Stomach (tissue), 9 donors: Measurements from ENCODE around the gene EWSR1. TPM values are rescaled to one million over a fixed set of nuclear protein-coding genes. Genes with fewer than 3 reads are reported as not detected.

Source experiments
- DNase-seq, 2 donors: peaks; one replicate each; pipeline versions ENCODE4 v3.0.0 to v3.0.0-alpha.2; 2013 to 2019
- H3K27ac ChIP-seq, 5 donors: fragments of 200-600 bp in 4 of 5; sonication (generic) in 4 of 5; one replicate each; pipeline ENCODE4 v1.5.1; 2013 to 2019; ENCODE audit warnings: mild to moderate bottlenecking in 1 of 5, moderate library complexity in 1 of 5
- H3K27me3 ChIP-seq, 3 donors: fragments of 200-600 bp; sonication (generic); one replicate each; pipeline ENCODE4 v1.5.1; 2017 to 2019; ENCODE audit warnings: mixed run types in 1 of 3
- H3K36me3 ChIP-seq, 4 donors: fragments of 200-600 bp; sonication (generic); 1 replicate in 3 of 4; 2 replicates in 1 of 4; pipeline ENCODE4 v1.5.1; 2016 to 2019
- H3K4me1 ChIP-seq, 4 donors: fragments of 200-600 bp; sonication (generic); one replicate each; pipeline ENCODE4 v1.5.1; 2016 to 2019
- H3K4me3 ChIP-seq, 4 donors: fragments of 200-600 bp; sonication (generic) in 3 of 4; one replicate each; pipeline ENCODE4 v1.5.1; 2016 to 2019; ENCODE audit warnings: mild to moderate bottlenecking in 1 of 4
- H3K9me3 ChIP-seq, 4 donors: fragments of 200-600 bp; sonication (generic); one replicate each; pipeline ENCODE4 v1.5.1; 2016 to 2019
- CTCF ChIP-seq, 7 experiments: fragments of 450-650 bp in 4 of 7; fragments of 200-600 bp in 3 of 7; sonication (generic) in 3 of 7; IDR thresholded peaks; one replicate each; pipeline ENCODE4 v1.5.1; 2016 to 2019; ENCODE audit warnings: antibody characterized with exemption in 7 of 7, control low read depth in 2 of 7, mild to moderate bottlenecking in 1 of 7
- EP300 ChIP-seq: sonication (generic); formaldehyde crosslinking; IDR thresholded peaks from one replicate; pipeline ENCODE4 v1.6.1; 2017; ENCODE audit warnings: antibody characterized with exemption
- POLR2A ChIP-seq, 4 donors: fragments of 450-650 bp; IDR thresholded peaks; one replicate each; pipeline ENCODE4 v1.6.1; 2016; ENCODE audit warnings: antibody characterized with exemption in 4 of 4, control low read depth in 2 of 4, mild to moderate bottlenecking in 1 of 4, moderate library complexity in 1 of 4
- POLR2AphosphoS5 ChIP-seq, 3 donors: sonication (generic); formaldehyde crosslinking; IDR thresholded peaks; one replicate each; pipeline ENCODE4 v1.6.1; 2016; ENCODE audit warnings: antibody characterized with exemption in 3 of 3
- WGBS, 5 donors: extraction: QIAGEN DNeasy Blood & Tissue Kit in 3 of 5; methylation state at CpG; one replicate each; pipeline versions ENCODE4 v1.1.5 to v1.1.7; 2013 to 2018; 5-methylcytosine and 5-hydroxymethylcytosine counted together
- intact Hi-C: fragments of 100-400 bp; cut with DNase I; formaldehyde crosslinking; loops from one replicate; pipeline ENCODE4 v1.15.1; 2023; ENCODE audit warnings: low total_unique reads
- polyA plus RNA-seq, 3 donors: library from polyadenylated mRNA; stranded (reverse); fragments of 200-250 nt; gene quantifications; one replicate each; pipeline ENCODE4 v1.2.3, GENCODE V29; 2013
- total RNA-seq, 5 donors: library from RNA; depleted of rRNA; stranded (reverse); fragments of >200 nt; gene quantifications; one replicate each; pipeline versions ENCODE4 v1.1.0 to v1.2.3, GENCODE V29; 2014 to 2016
- donor health status: healthy with polysubstance abuse.
- donor health status: Bipolar disorder and iron deficiency.
- donor health status: healthy.

EWSR1 gene
- total and polyA plus RNA-seq, 8 donors: 97.7 to 376 (median 161) TPM

GRCh38 chr22:29265305-29265704 is 2.8 kb upstream of the EWSR1 start:
- Histone ChIP-seq H3K27ac (peak overlapping the region in 1 of 5 donors; percentile 99), H3K9me3 (no peaks in the 10 kb centered on the region), H3K27me3 (no peaks in the 10 kb centered on the region), H3K36me3 (peaks cover 0 to 35% (median 27%) of the 10 kb centered on the region in 4 donors), H3K4me1 (peaks cover 22 to 35% (median 34%) of the 10 kb centered on the region in 4 donors), H3K4me3 (no peak overlapping the region)
- no peak for TF ChIP-seq POLR2A (IDR thresholded peaks at IDR 0.05)
- TF ChIP-seq EP300: no peak
- no peak for TF ChIP-seq POLR2AphosphoS5 (IDR thresholded peaks at IDR 0.05)
- TF ChIP-seq CTCF (IDR thresholded peaks at IDR 0.05): no peak
- no peak for DNase-seq
- WGBS, 5 donors: 90 to 97% (median 93%) methylated on average over 6 to 7 of the region's 7 CpGs
- intact Hi-C loops: no loop called here

DNA sequence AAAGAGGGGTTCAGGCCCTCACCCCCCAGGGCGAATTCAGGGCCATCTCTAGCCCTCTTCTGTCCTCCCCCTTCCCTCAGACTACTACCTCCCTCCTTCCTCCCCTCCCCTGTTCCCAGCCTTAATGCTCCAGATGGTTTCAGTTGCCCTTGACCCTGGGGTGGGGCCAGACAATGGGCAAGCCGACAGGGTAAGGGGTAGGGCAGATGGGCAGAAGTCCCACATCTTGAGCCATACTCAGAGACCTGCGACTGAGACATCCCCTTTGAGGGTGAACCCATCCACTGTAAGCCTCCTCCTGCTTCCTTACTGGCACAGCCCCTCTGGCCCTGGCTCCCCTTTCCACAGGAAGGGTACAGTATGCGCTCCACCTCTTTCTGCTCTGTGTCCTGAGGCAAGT is 2.1 kb upstream of the EWSR1 start:
- Histone ChIP-seq H3K4me3 (no peak overlapping the region), H3K36me3 (peaks cover 0 to 29% (median 22%) of the 10 kb centered on the region in 4 donors), H3K27ac (peak overlapping the region in 3 of 5 donors; percentile 99 to 100 (median 99)), H3K4me1 (peaks cover 28 to 41% (median 40%) of the 10 kb centered on the region in 4 donors), H3K9me3 (no peaks in the 10 kb centered on the region), H3K27me3 (no peaks in the 10 kb centered on the region)
- no peak for DNase-seq
- WGBS, 5 donors: 57 to 69% (median 61%) methylated on average over 4 of the region's 4 CpGs
- intact Hi-C loops: no loop called here
- TF ChIP-seq POLR2AphosphoS5 (IDR thresholded peaks at IDR 0.05) (no peak), CTCF (IDR thresholded peaks at IDR 0.05) (no peak), EP300 (no peak), POLR2A (IDR thresholded peaks at IDR 0.05) (no peak)

DNA sequence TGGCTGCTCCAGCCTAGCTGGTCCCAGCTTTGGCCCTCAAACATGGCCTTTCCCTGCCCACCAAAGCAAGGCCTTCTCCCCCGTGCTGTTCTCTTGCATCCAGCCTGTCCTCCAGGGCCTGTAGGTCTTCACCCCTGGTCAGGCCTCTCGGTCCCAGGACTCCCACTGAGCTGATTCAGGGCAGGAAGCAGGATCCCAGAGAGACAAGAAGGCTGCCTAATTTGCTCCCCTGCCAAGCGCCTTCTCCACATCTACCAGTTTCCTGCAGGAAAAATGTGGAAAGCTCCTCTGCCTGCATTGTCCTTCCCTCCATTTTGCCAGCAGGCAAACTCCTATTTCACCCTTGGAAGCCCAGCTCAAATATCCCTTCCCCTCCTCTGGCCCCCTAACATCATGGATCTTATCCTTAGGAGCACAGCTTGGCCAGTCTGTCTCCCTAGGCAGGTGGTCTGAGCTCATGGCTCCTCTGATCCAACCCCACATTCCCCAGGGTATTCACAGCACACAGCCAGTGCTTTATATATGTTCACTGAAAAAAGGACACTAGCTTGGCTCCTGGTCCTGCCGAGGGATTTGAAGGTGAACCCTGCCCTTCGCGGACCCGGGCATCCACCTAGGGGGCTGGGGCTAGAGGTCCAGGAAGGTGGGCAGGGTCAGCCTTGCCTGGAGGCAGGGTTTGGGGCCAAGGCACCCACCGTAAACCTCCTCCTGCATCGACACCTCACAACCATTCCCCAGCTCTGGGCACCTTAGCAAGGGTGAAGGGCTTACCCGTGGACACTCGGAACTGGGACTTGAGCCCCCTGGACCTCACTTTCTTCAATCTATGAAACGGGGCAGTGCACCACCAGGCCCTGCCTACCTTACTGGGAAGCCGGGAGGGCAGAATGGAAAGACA is 1.3 kb upstream of the EWSR1 start:
- intact Hi-C loops: no loop called here
- Histone ChIP-seq H3K4me1 (peaks cover 36 to 50% (median 49%) of the 10 kb centered on the region in 4 donors), H3K9me3 (no peaks in the 10 kb centered on the region), H3K4me3 (peak overlapping the region; percentile 79 to 98 (median 94)), H3K36me3 (peaks cover 0 to 26% (median 22%) of the 10 kb centered on the region in 4 donors), H3K27me3 (no peaks in the 10 kb centered on the region), H3K27ac (peak overlapping the region; percentile 94 to 100 (median 99))
- 13 to 22% (median 21%) methylated on average over 12 to 13 of the region's 13 CpGs for WGBS, 5 donors
- DNase-seq: peak in 1 of 2 donors; percentile 30
- TF ChIP-seq CTCF (IDR thresholded peaks at IDR 0.05) (no peak), POLR2A (IDR thresholded peaks at IDR 0.05) (no peak), POLR2AphosphoS5 (IDR thresholded peaks at IDR 0.05) (no peak), EP300 (no peak)

- Histone ChIP-seq H3K4me3 (peak overlapping the region; percentile 79 to 98 (median 94)), H3K36me3 (peaks cover 0 to 32% (median 27%) of the 10 kb centered on the region in 4 donors), H3K9me3 (no peaks in the 10 kb centered on the region), H3K27ac (peak overlapping the region; percentile 94 to 100 (median 99)), H3K27me3 (no peaks in the 10 kb centered on the region), H3K4me1 (peaks cover 42 to 56% (median 56%) of the 10 kb centered on the region in 4 donors)
- WGBS, 5 donors: 0 to 1% (median 1%) methylated on average over 27 to 32 of the region's 32 CpGs
- no peak for DNase-seq
- intact Hi-C loops: no loop called here
- TF ChIP-seq EP300: no peak
- no peak for TF ChIP-seq POLR2AphosphoS5 (IDR thresholded peaks at IDR 0.05)
- TF ChIP-seq POLR2A (IDR thresholded peaks at IDR 0.05): no peak
- no peak for TF ChIP-seq CTCF (IDR thresholded peaks at IDR 0.05)
Observed at GRCh38 chr22:29267462-29267857, 608 bp upstream of the EWSR1 start.
